Activated T-cell treated with anti-CD3 and anti-CD28 coated beads for 24 hours (primary cell): Measurements from ENCODE around the gene ZKSCAN7.
"Not testable (repeated sequence)": the region's sequence is repeated elsewhere in the genome, so short reads cannot be mapped to it uniquely, and the experiment has no call there.

Source experiments
- DNase-seq: peaks from one replicate; pipeline ENCODE4 v3.0.0-alpha.2; 2020; ENCODE audit warnings: low read depth

The ZKSCAN7 gene

DNA sequence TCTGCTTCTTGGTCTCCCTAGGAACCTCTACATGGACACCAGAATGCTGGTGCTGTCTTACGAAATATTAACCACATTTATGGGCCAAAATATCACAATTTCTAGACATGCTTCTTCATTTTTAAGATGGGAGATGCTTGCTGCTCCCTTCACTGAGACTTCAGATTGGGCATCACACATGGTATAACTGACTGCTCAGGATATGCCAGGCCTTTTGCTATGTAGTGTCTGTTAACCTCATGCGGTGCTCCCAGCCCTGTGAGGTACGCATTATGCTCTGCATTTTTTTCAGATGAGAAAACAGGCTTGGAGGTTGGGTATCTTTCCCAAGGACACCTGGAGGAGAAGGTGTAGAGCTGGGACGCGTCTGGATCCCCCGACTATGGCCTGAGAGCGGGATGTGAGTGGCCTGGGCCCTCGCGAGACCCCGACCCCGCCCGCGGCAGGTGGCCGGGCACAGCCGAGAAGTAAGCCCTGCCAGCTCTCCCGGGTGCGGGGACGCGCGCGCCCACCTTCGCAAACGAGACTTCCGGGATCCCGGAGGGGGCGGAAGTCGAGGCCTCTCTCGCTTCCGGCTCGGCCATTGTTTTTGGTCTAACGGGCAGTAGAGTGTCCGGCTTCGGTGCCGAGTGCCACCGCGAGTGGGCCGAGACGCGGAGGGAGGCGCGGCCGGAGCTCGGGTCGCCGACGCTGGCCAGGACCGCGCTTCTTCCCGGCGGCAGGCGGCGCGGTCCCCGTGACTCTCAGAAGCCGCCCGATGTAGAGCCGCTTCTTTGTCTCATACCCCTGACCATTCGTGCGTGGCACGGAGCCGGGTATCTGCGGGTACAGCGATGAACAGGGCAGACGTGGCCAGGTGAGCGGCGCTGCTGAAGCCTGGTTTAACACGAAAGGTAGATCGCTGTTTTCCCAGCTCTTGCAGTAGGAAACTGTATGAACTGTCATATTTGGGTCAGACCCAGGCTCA lies at the start of gene ZKSCAN7:
Gene ZKSCAN7, plus strand, starts transcription at position 568 of the 967 bp plus-strand sequence. CDS start 1,855 bp downstream, outside the sequence.
- peak; percentile 36 for DNase-seq

DNA sequence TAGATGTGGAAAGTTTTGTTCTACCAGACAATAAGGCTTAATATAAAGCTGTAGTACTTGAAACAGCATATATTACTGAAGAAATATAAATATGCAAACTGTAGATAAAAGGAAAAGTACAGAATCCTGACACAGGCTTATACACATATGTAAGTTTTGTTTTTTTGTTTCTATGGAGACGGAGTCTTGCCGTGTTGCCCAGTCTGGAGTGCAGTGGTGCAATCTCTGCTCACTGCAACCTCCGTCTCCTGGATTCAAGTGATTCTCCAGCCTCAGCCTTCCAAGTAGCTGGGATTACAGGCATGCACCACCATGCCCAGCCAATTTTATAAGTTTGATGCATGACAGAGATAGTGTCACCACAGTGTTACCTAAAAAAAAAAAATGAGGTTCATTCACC lies 48.4 kb upstream of the ZKSCAN7 start:
- no peak for DNase-seq

DNA sequence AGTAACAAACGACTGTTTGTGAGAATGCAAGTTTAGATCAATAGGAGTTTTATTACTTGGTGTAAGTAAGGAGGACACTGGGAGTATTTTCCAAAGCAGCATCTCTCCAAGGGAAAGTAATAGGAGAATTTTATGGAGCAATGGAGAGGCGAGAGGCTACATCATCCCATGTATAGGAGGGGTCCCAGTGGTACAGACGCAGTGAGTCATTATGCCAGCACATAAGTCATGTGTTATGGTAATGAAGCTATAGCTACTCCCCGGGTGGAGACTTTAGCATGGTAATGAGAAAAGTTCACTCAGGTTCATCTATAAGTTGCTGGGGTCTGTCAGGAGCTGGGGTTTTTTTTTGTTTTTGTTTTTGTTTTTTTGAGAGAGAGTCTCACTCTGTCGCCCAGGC lies 48.0 kb upstream of the ZKSCAN7 start:
- no peak for DNase-seq

DNA sequence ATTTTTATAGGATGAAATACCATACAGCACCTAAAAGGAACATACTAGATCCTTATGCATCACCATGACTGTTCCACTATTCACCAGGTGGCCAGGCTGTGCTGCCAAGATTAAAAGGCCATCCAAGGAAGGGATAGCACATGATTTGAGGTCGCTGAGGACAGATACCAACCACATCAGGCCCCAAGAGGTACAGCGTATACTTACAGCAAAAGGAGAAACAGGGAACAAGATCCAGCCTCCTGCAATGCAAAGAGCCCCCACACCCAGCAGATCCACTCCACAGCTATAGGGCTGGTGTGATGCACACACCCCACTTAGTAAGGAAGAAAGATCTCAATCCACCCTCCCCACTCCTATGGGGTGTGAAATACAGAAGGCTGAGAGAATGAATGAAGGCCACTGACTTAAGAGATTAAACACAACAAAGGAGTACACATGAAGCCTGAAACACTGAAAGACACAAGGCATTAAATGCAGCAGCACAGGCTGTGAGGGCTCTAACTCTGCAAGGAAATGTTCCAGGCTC lies 45.5 kb upstream of the ZKSCAN7 start:
- no peak for DNase-seq

DNA sequence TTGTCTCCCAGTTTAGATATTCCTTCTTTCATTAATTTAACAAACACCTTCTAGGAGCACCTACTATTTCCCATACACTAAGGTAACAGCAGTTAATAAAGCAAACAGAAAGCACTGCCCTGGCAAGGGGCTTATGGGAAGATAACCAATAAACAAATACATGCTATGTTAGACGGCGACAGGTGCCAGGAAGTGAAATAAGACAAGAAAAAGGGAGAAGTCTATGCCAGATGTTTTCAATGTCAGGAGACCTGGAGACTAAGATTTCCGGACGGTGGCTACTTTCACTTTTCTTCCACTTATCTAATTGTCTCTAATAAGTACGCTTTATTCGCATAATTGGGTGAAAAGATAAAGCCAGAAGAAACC lies 45.0 kb upstream of the ZKSCAN7 start:
- DNase-seq: no peak

DNA sequence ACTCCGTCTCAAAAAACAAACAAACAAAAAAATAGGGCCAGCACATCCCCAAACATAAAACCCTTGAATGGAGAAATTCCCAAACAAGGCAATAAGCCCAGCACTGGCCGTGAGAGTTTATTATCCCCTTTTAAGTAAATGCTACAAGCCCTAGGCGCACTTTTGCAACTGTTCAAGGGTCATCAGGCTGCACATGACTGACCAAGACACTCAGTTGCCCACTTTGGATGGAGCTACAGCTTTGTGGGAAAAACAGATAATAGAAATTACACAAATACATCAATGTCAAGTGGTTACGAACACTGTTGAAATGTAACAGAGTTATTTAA lies 43.8 kb upstream of the ZKSCAN7 start:
- DNase-seq: no peak

DNA sequence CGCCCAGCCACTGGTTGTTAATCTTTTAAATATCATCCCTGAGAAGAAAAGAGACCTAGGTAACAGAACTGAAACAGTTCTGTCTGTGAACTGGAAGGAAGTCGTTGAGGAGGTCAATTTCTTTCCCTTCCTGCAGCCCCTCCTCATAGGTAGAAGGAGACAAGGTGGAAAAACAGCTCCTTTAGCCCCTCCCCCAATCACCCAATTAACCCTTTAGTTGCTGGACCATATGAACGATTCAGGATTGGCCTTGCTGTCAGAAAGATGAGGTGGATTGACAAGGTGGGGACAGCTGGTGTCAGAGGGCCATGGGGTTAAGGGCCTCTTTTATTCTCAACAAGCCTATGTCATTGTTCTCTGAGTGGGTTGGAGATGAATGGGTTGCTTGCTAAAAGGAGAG lies 41.5 kb upstream of the ZKSCAN7 start:
- DNase-seq: no peak

DNA sequence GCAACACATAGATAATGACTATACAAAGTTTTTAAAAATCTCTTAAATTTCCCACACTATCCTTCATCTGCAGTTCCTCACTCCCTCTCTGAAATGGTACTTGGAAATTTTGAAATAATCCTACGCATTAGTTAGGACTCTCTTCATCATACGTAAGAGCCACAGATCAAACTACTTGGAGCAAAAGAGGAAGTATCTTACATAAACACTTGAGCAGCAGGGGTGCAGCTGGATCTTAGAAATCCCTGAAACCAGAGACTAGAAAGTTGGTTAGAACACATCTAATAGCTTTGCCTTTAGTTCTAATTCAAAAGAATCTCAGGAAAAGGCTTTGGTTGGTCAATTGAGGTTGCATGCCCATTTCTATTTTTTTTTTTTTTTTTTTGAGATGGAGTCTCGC lies 38.8 kb upstream of the ZKSCAN7 start:
- DNase-seq: no peak

DNA sequence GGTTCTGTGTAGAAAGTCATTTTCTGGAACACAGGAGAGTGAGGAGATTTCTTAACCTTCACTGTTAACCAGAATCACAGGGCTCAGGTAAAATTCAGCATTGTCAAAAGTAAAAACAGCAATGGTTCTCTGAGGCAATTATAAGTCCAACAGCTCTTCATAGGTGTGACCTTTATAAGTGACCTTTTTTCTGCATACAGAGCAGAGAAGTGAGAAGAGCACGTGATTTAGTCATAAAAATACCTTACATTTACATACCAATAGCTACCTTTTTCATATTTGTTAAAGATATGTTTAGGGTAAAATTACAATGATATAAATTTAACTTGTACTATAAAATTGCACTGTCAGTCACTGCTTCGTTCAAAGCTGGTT lies 36.2 kb upstream of the ZKSCAN7 start:
- no peak for DNase-seq

DNA sequence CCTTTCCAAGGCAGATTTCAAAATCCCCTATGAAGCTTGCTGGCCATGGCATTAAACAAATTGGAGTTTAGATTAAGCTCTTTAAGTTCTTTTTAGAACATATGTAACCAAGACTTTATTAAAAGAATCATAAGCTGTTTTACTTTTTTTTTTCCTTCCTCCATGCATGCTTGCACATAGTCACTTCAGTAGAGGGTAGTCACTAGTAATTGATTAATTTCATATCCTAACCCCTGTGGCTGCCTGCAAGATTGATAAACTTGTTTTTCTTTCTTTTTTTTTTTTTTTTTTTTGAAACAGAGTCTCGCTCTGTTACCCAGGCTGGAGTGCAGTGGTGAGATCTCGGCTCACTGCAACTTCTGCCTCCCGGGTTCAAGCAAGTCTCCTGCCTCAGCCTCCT lies 33.3 kb upstream of the ZKSCAN7 start:
- no peak for DNase-seq

DNA sequence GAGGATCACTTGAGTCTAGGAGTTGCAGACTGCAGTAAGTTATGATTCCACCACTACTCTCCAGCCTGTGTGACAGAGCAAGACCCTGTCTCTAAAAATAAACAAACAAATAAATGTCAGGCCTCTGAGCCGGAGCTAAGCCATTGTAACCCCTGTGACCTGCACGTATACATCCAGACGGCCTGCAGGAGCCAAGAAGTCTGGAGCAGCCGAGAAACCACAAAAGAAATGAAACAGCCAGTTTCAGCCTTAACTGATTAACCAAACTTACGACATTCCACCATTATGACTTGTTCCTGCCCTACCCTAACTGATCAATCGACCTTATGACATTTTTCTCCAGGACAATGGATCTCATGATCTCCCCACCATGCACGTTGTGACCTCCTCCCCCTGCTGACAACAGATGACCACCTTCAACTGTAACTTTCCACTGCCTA lies 32.5 kb upstream of the ZKSCAN7 start:
- DNase-seq: no peak

DNA sequence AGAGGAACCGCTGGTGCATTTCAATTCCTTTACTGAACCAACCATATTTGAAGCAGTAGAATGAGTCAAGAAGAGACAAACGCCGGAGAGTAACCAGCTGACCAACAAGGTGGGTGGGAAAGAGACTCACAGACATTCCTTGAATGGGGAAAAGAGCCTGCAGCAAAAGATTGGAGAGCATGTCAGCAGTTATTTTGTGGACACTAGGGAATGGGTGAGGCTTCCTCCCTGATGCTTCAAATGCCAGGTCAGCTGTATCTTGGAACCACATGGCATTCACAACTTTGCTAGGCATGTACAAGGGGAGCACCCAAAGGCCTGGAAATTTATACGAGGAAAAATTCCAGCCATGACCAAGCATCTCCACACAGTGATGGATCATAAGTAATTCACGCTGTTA lies 29.9 kb upstream of the ZKSCAN7 start:
- DNase-seq: no peak

DNA sequence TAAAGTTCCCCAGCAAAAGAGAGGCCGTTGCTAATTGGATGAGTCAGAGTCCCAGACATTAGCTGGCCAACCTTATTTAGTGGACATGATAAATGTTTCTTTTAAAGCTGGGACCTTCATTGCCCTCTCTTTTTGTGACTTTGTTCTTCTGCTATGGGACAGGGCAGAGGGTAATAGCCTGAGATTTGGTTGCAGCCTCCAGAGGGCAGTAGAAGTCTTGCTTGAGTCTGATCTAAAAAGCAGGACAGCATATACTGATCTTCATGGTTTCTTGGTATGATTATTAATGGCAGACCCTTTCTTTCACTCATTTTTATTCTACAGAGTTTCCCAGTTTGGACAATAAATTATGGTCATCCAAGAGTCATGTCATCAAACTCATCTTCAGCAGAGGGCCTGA lies 25.1 kb upstream of the ZKSCAN7 start:
- no peak for DNase-seq

DNA sequence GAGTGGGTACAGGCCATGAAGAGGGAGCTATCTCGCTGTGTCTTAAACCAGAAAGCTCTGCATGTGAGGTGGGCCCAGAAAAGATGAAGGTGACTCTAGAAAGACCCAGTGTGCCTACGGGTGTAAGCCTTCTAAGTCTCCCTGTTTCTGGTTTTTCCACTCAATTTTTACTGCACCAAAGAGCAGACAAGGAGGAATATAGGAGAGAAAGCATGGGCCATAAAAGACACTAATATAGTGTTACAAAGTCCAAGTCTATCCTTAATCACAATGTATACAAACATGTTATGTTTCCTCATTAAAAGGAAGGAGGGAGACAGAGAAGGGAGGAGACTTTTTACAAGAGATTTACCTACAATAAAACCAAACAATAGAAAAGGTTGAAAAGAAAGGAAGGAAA lies 24.1 kb upstream of the ZKSCAN7 start:
- no peak for DNase-seq

DNA sequence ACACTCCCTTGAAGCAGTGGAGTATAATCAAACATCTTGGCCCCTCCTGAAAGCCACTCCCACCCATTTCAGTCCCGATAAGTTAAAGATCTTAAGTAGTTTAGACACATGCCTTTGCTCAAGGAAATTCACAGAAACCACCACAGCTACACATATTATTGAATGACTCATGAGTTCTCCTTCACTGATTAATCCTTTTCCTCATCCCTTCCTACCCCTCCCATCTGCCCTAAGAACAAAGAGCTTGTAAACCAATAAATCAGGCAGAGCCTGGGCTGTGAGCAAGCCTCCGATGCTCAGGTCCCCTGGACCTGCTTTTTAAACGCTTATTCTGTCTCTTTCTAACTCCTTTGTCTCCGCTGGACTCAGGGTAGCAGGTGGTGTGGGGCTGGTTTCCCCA lies 20.3 kb upstream of the ZKSCAN7 start:
- DNase-seq: not testable (repeated sequence)

DNA sequence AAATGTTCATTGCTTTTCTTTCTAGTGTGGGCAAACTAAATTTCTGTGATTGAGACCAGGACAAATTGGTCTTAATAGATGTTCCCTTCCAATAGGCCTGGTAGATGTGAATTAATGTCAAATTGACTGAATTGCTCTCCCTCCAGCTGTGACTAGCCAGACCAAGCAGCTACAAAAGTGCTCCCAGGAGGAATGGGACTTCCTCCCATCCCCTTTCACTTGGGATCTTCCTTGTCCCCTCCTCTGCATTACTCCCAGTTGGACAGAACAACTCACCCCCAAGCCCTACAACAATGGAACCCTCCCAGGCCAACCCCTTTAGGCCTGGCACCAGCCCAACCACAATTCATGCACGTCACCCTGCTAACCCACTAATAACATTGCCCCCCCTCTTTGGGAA lies 19.6 kb upstream of the ZKSCAN7 start:
- DNase-seq: no peak

DNA sequence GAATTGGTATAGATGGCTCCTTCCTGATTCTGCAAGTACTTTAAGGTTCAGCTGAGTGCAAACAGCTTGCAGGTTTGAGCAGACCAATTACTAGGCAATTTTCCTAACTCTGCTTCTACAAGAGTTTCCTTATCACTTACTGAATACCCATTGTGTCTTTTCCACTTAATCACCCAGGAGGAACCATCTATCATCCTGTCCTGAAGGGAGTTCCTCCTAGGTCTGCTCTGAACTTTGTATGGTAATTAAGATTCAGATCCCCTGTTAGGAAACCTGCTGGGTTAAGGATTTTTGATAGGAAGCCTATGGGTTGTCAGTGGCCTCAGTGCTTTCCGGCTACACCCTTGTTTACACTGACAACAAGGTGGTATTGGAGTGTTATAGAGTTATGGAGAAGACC lies 10.2 kb upstream of the ZKSCAN7 start:
- DNase-seq: not testable (repeated sequence)

DNA sequence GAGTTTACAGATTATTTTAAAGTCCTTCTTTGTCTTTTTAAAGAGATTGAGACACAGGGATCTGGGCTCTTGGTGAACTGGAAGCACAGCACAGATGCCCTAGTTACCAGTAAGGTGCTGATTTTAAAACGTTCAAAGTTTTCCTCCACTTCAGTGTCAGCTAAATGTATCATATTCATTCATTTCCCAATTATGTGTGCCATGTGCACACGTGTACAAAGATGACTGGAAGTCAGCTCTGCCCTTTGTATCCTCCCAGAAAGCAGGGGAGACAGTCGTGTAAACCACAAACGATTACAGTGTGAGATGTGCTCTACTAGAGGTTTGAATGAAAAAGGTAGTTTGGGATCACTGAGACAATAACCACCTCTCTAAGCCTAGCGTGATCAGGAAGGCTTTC lies 730 bp downstream of the ZKSCAN7 start:
- no peak for DNase-seq

DNA sequence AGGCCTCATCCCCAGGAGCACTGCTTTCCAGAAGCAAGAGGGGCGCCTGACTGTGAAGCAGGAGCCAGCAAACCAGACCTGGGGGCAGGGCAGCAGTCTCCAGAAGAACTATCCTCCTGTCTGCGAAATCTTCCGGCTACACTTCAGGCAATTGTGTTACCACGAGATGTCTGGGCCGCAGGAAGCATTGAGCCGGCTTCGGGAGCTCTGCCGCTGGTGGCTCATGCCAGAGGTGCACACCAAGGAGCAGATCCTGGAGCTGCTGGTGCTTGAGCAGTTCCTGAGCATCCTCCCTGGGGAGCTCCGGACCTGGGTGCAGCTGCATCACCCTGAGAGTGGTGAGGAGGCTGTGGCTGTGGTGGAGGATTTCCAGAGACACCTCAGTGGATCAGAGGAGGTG lies 2.1 kb downstream of the ZKSCAN7 start:
- DNase-seq: no peak

DNA sequence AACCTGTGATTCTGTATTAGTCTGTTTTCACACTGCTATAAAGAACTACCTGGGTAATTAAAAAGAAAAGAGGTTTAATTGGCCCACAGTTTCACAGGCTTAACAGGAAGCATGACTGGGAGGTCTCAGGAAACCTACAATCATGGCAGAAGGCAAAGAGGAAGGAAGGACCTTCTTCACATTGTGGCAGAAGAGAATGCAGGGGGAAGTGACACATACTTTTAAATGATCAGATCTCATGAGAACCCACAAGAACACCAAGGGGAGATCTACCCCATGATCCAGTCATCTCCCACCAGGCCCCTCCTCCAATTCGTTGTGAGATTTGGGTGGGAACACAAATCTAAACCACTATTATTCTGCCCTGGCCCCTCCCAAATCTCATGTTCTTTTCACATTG lies 6.1 kb downstream of the ZKSCAN7 start:
- no peak for DNase-seq

DNA sequence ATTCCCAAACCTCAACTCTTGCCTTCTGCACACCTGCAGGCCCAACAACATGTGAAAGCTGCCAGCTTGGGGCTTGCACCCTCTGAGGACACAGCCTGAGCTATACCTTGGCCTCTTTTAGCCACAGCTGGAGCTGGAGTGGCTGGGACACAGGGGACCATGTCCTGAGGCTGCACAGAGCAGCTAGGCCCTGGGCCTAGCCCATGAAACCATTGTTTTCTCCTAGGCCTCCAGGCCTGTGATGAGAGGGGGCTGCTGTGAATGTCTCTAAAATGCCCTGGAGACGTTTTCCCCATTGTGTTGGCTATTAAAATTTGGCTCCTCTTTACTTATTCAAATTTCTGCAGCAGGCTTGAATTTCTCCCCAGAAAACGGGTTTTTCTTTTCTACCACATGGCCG lies 7.2 kb downstream of the ZKSCAN7 start:
- no peak for DNase-seq

DNA sequence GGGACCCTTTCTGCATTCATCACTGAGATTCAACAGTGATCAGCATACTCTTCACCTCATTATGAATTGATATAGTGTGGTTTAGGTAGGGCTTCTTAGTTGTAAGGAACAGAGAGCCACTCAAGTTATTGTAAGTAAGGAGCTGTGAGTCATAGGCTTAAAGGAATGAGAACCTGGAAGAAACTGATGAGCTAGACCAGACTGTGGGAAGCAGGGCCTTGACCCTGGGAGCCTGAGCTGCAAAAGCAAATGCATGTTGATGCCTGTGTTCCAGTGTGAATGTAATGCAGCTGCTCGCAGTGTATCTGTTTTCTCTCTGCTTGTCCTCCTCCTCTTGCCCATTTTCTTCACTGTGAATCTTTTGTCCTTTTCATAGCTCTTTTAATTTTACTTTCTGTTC lies 13.6 kb downstream of the ZKSCAN7 start:
- no peak for DNase-seq

DNA sequence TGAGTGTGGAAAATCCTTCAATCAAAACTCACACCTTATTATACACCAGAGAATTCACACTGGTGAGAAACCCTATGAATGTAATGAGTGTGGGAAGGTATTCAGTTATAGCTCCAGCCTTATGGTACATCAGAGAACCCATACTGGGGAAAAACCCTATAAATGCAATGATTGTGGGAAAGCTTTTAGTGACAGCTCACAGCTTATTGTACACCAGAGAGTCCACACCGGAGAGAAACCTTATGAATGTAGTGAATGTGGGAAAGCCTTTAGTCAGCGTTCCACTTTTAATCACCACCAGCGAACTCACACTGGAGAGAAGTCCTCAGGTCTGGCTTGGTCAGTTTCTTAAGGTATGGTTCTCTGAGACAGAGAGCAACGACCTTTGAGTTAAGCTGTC lies 16.0 kb downstream of the ZKSCAN7 start:
- DNase-seq: no peak

DNA sequence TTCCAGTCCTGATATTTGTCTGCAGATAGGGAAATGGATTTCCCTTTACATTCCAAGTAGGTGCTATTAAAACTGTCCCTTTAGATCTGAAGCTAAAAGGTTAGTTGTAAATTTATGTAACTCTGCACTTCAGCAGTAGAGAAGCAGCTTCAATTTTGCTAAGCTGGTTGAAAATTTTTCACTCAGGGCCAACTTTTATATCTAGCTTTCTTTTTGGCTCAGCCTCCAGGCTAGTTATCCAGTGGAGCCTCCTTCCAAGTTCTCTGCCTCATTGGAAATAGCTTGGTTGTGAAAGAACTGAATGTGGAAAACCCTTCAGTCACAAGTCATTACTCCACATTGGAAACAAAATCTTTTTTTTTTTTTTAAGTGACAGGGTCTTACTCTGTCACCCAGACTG lies 21.6 kb downstream of the ZKSCAN7 start:
- DNase-seq: no peak
